Ishikawa (cell line): Measurements from ENCODE around the gene SYT12.

Experiments
- CEBPB ChIP-seq: IDR thresholded peaks from 2 replicates; pipeline ENCODE4 v1.6.1; 2012
- CREB1 ChIP-seq: IDR thresholded peaks from 2 replicates; pipeline ENCODE4 v1.6.1; 2012; ENCODE audit warnings: low read depth
- EGR1 ChIP-seq: IDR thresholded peaks from 2 replicates; pipeline ENCODE4 v1.6.1; 2012
- EP300 ChIP-seq: IDR thresholded peaks from 2 replicates; pipeline ENCODE4 v1.6.1; 2012; ENCODE audit warnings: borderline replicate concordance
- FOXM1 ChIP-seq: IDR thresholded peaks from 2 replicates; pipeline ENCODE4 v1.6.1; 2012; ENCODE audit warnings: low read depth, borderline replicate concordance
- NFIC ChIP-seq: IDR thresholded peaks from 2 replicates; pipeline ENCODE4 v1.6.1; 2012
- RAD21 ChIP-seq: IDR thresholded peaks from 2 replicates; pipeline ENCODE4 v1.6.1; 2012; ENCODE audit warnings: low read depth
- TAF1 ChIP-seq: IDR thresholded peaks from 2 replicates; pipeline ENCODE4 v1.6.1; 2012; ENCODE audit warnings: low read depth, mild to moderate bottlenecking
- TCF12 ChIP-seq: IDR thresholded peaks from 2 replicates; pipeline ENCODE4 v1.6.1; 2012; ENCODE audit warnings: low read depth
- TEAD4 ChIP-seq: IDR thresholded peaks from 2 replicates; pipeline ENCODE4 v1.6.1; 2012
- YY1 ChIP-seq: IDR thresholded peaks from 2 replicates; pipeline ENCODE4 v1.6.1; 2012; ENCODE audit warnings: low read depth
- ZBTB7A ChIP-seq: IDR thresholded peaks from 2 replicates; pipeline ENCODE4 v1.6.1; 2012; ENCODE audit warnings: low read depth
- TF ChIP-seq, protein P1 (sequence below): IDR thresholded peaks from 2 replicates; pipeline ENCODE4 v1.6.1; 2012; ENCODE audit warnings: low read depth, mild to moderate bottlenecking
- TF ChIP-seq, protein P2 (sequence below): IDR thresholded peaks from 2 replicates; pipeline ENCODE4 v1.6.1; 2012
- TF ChIP-seq, protein P3 (sequence below): IDR thresholded peaks from 2 replicates; pipeline ENCODE4 v1.6.1; 2012

Gene SYT12

DNA sequence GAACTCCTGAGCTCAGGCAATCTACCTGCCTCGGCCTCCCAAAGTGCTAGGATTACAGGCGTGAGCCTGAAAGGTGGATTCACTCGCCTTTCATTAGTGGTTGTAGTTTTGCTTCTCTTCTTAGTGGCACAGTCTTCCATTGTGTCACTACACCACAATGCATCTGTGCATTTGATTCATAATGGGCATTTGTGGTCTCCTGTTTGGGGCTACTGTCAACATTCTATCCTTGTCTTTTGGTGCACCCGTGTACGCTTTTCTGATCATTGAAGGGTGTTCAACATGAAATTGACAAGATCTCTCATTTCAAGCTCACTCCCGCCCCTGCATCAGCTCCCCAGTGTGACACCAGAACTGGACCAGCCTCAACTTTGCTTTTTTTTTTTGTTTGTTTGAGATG lies 2.0 kb upstream of the SYT12 start:
- no peak for TF ChIP-seq YY1
- no peak for TF ChIP-seq EP300

DNA sequence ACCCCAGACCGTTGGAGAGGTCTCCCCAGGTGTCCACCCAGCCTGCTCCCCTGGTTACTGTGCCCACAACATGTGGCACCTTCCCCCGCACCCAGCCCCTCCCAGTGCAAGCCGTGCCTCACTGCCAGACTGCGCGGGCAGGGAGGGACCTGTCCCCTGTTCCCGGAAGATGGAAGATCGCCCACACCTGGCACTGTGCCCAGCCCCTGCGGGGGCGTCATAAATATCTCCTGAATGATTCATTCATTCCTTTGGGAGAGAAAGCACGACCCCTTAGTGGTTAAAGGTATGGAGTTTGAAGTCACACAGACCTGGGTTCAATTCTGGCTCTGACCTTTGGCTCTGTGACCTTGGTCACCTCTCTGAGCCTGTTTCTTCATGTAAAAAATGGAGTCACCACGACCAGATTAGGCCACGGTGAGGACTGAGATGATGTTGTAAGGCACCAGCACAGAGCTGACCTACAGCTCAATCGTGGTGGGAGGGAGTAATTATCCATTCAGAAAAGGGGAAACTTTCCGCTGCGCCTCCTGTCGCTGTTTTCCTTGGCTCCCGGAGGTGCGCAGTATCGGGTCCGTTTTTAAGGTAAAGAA lies 497 bp upstream of the SYT12 start:
- TF ChIP-seq EP300: peak; percentile 46; the same call in 1 of the 2 replicates
- peak; percentile 93 for TF ChIP-seq NFIC
- TF ChIP-seq, protein P1, sequence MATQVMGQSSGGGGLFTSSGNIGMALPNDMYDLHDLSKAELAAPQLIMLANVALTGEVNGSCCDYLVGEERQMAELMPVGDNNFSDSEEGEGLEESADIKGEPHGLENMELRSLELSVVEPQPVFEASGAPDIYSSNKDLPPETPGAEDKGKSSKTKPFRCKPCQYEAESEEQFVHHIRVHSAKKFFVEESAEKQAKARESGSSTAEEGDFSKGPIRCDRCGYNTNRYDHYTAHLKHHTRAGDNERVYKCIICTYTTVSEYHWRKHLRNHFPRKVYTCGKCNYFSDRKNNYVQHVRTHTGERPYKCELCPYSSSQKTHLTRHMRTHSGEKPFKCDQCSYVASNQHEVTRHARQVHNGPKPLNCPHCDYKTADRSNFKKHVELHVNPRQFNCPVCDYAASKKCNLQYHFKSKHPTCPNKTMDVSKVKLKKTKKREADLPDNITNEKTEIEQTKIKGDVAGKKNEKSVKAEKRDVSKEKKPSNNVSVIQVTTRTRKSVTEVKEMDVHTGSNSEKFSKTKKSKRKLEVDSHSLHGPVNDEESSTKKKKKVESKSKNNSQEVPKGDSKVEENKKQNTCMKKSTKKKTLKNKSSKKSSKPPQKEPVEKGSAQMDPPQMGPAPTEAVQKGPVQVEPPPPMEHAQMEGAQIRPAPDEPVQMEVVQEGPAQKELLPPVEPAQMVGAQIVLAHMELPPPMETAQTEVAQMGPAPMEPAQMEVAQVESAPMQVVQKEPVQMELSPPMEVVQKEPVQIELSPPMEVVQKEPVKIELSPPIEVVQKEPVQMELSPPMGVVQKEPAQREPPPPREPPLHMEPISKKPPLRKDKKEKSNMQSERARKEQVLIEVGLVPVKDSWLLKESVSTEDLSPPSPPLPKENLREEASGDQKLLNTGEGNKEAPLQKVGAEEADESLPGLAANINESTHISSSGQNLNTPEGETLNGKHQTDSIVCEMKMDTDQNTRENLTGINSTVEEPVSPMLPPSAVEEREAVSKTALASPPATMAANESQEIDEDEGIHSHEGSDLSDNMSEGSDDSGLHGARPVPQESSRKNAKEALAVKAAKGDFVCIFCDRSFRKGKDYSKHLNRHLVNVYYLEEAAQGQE: no peak
- peak; percentile 96 for TF ChIP-seq EGR1
- TF ChIP-seq TCF12: 0 out of 2 replicates have a peak, but pooled peaks have one; percentile 51
- TF ChIP-seq ZBTB7A: peak; percentile 23; the same call in 1 of the 2 replicates
- TF ChIP-seq RAD21: no peak
- TF ChIP-seq TEAD4: peak; percentile 42

DNA sequence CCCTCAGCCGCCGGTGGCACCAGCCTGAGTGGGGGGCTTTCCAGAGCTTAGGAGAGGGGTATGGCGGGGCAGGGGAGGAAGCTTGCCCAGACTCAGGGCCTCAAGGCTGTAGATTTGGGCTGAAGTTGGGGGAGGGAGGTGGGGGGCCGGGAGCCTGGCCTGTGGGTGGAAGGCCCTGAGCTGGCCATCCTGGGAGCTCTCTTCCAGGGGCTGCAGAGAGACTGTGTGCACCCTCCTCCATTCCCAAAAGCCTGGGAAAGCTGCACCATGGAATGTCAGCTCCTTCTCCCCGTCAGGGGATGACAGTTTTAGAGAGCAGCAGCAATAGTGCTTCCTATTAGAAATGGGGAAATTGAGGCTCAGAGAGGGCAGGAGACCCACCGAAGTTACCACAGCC lies 1.0 kb downstream of the SYT12 start:
- TF ChIP-seq RAD21 (no peak), EP300 (no peak), TCF12 (no peak), TAF1 (no peak), EGR1 (no peak), TEAD4 (no peak), FOXM1 (no peak), NFIC (no peak), YY1 (no peak)
- TF ChIP-seq, protein P2, sequence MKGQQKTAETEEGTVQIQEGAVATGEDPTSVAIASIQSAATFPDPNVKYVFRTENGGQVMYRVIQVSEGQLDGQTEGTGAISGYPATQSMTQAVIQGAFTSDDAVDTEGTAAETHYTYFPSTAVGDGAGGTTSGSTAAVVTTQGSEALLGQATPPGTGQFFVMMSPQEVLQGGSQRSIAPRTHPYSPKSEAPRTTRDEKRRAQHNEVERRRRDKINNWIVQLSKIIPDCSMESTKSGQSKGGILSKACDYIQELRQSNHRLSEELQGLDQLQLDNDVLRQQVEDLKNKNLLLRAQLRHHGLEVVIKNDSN: no peak

DNA sequence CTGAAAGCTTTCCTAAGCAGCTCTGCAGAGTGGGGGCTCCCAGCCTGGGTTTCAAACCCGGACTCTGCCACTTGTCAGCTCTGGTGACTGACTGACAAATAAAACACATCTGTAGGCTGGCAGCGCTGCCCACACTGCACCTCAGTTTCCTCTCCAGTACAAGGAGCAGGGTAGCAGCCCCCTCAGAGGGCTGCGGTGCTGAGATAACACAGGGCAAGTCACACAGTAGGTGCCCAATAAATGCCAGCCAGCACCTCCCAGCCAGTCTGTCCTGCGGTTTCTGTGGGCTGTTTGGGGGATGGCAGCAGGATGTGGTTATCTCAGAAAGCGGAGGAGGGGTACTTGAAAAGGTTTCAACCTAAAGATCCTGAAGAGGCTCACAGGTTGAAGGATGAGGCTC lies 1.5 kb downstream of the SYT12 start:
- TF ChIP-seq TCF12: no peak
- no peak for TF ChIP-seq CEBPB
- no peak for TF ChIP-seq TAF1
- TF ChIP-seq, protein P1: no peak
- TF ChIP-seq, protein P3, sequence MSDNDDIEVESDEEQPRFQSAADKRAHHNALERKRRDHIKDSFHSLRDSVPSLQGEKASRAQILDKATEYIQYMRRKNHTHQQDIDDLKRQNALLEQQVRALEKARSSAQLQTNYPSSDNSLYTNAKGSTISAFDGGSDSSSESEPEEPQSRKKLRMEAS: no peak
- no peak for TF ChIP-seq CREB1
- TF ChIP-seq TEAD4: no peak
- TF ChIP-seq, protein P2: no peak
- TF ChIP-seq EP300: no peak
- no peak for TF ChIP-seq FOXM1
- no peak for TF ChIP-seq ZBTB7A
- TF ChIP-seq YY1: no peak
- no peak for TF ChIP-seq RAD21
- TF ChIP-seq EGR1: no peak
- TF ChIP-seq NFIC: no peak

DNA sequence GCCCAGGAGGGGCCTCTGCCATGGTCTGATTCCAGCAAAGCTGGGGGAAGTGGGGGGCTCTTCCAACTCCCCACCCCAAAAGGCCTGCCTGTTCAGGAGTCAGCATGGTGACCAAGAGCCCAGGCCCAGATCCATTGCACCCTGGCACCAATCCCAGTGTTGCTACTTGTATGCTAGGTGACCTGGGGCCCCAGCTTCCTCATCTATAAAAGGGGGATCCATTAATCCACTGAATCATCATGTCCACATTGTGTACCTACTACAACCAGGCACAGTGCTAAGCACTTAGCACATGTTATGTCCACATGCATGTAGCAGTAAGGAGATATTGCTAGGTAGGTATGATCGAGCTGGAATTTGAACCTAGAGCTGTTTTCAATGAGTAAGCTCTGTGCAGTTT lies 2.0 kb downstream of the SYT12 start:
- TF ChIP-seq TCF12: no peak
- TF ChIP-seq FOXM1: no peak

DNA sequence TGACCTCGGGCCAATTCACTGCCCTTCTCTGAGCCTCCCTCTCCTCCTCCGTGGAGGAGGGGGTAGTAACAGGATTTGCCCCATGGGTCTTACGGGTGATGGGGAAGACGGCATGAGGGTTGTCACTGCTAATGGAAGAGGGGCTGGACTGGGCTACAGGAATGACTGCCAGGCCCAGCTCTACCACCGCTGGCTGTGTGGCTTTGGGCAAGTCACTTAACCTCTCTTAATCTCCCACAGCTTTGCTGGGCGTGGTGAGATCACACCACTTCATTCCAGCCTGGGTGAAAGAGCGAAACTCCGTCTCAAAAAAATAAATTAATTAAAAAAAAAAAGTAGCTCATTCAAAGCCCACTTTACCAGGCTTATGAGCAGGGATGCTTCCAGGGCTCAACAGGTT lies 2.8 kb downstream of the SYT12 start:
- no peak for TF ChIP-seq EP300
- TF ChIP-seq, protein P3: no peak
- TF ChIP-seq, protein P2: no peak
- no peak for TF ChIP-seq YY1
